Measurements from ENCODE around the gene DCTN3. TPM values are rescaled to one million over a fixed set of nuclear protein-coding genes. Genes with fewer than 3 reads are reported as not detected.
"Not testable (repeated sequence)": the region's sequence is repeated elsewhere in the genome, so short reads cannot be mapped to it uniquely, and the experiment has no call there.

DCTN3 gene
- total and polyA plus RNA-seq, 11 donors = 73.8 to 155 (median 121) TPM

GRCh38 chr9:34642679-34643078 lies 22.4 kb upstream of the DCTN3 start:
- DNase-seq (no peak), ATAC-seq (no peak)
- Histone ChIP-seq H3K9me3 (no peaks in the 10 kb centered on the region), H3K4me3 (no peak overlapping the region), H3K27ac (no peak overlapping the region), H3K27me3 (no peaks in the 10 kb centered on the region), H3K36me3 (no peaks in the 10 kb centered on the region), H3K4me1 (peaks cover 0 to 23% (median 18%) of the 10 kb centered on the region in 12 donors)
- intact Hi-C loops (cut with DNase I) = no loop called here
- TF ChIP-seq POLR2A (IDR thresholded peaks at IDR 0.05) (no peak), CTCF (IDR thresholded peaks at IDR 0.05) (no peak)
- WGBS, 4 donors = 94 to 98% (median 97%) methylated on average over 1 of the region's 1 CpG

GRCh38 chr9:34639322-34639721 lies 19.0 kb upstream of the DCTN3 start:
- H3K36me3 ChIP-seq; ATAC-seq; DNase-seq; H3K27me3 ChIP-seq; intact Hi-C loops (cut with DNase I); H3K4me3 ChIP-seq; H3K27ac ChIP-seq; H3K9me3 ChIP-seq: not testable (repeated sequence)
- peaks cover 0 to 27% (median 18%) of the 10 kb centered on the region in 12 donors for H3K4me1 ChIP-seq
- 85 to 90% (median 86%) methylated on average over 8 of the region's 8 CpGs for WGBS, 4 donors

- Histone ChIP-seq H3K27me3 (no peaks in the 10 kb centered on the region), H3K4me1 (peaks cover 0 to 27% (median 19%) of the 10 kb centered on the region in 12 donors), H3K36me3 (peaks cover 0 to 8% (median 0%) of the 10 kb centered on the region in 9 donors), H3K4me3 (peak overlapping the region; percentile 12 to 83 (median 74)), H3K9me3 (no peaks in the 10 kb centered on the region), H3K27ac (peak overlapping the region; percentile 41 to 93 (median 86))
- WGBS, 4 donors = 18 to 32% (median 23%) methylated on average over 6 to 7 of the region's 7 CpGs
- intact Hi-C loops (cut with DNase I) = no loop called here
- DNase-seq = no peak
- no peak for TF ChIP-seq CTCF (IDR thresholded peaks at IDR 0.05)
- TF ChIP-seq POLR2A (IDR thresholded peaks at IDR 0.05) = no peak
- no peak for ATAC-seq
Measured at GRCh38 chr9:34638138-34638445, 17.8 kb upstream of the DCTN3 start.

GRCh38 chr9:34637356-34638137 lies 17.3 kb upstream of the DCTN3 start, which contains the start of gene SIGMAR1:
Gene SIGMAR1 (minus strand): TSS chr9:34637787. CDS start chr9:34637697, 90 bp downstream.
- ATAC-seq (peak; percentile 91 to 97 (median 97)), DNase-seq (peak; percentile 94 to 98 (median 96))
- intact Hi-C loops (cut with DNase I) = no loop called here
- H3K4me3 ChIP-seq = peak within 1 kb of the TSS; percentile 39 to 83 (median 74)
- H3K27me3 ChIP-seq = no peaks in the 10 kb centered on the region
- no peaks in the 10 kb centered on the region for H3K9me3 ChIP-seq
- H3K4me1 ChIP-seq = peaks cover 0 to 27% (median 19%) of the 10 kb centered on the region in 12 donors
- 0 to 1% (median 0%) methylated on average over 1 to 74 of the region's 74 CpGs for WGBS, 4 donors
- H3K27ac ChIP-seq = peak within 1 kb of the TSS; percentile 41 to 93 (median 86)
- TF ChIP-seq POLR2A (IDR thresholded peaks at IDR 0.05) (peak in 1 of 2 donors; percentile 86), CTCF (IDR thresholded peaks at IDR 0.05) (peak in 2 of 12 donors; percentile 12 to 13)
- H3K36me3 ChIP-seq = peaks cover 0 to 8% (median 0%) of the 10 kb centered on the region in 9 donors
